HG02970 (cell line): Measurements from ENCODE around the gene TSPAN18.

Source experiments
- ATAC-seq: cut with Tn5 transposase; IDR thresholded peaks from one replicate; pipeline ENCODE4 v1.9.1; 2021; ENCODE audit warnings: mild to moderate bottlenecking, moderate library complexity, moderate number of reproducible peaks; ENCODE audit not compliant: unreplicated experiment, low FRiP score

Gene TSPAN18

DNA sequence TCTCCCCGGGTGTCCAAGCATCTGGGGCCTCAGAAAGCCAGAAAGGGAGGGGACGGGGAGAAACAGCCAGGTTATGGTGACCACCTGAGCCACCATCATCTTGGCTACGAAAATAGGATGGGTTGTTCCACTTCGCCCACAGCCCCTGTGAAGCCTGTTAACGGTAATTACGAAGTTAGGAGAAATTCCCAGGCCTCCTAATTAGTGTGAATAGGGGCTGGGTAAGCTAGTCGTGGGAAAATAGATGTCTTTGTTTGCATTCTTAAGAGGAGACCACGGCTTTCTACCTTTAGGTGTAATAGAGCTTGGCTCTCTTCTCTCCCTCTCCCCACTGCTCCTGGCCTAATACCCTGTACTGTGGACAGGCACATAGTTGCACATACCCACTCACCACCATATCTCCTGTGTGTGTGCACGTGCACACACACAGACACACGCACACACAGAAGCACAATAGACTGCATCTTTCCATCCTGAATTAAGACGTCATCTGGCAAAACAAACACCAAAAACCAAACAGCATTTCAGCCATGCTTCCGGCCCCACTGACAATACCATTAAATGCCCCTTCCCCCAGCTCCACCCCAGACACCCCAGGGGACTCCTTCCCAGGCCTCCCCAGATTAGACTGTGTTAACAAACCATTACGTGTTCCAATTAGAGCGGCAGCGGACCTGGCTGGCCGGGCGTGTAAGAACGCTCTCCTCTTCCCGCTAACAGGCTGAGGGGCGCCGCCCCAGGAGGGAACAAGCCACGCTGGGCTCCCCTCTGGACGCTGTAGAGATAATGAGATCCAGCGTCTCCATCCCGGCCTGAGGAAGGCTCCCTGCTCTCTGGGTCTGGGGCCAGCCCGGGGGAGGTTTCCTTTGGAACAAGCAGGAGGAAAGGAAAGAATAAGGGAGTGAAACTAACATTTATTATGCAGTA is 151.1 kb downstream of the TSPAN18 start:
- no peak for ATAC-seq

DNA sequence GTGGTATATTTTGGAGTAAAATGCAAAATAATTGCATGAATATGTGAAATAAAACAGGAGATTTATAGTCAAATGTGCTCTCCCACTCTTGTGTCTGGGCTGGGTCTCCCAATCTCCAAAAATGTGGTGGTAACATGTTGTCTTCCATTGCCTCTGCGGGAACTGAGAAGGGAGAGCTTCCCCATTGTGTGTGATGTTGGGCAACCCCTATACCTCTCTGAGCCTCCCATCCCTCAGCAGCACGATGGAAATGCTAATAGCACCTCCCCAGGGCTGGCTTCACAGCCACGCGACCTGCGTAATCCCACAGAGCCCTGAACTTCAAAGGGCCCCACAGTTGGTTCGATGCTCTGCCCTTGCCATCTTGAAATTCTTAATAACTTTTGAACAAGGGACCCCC is 151.9 kb downstream of the TSPAN18 start:
- no peak for ATAC-seq

- ATAC-seq = no peak
Measured at GRCh38 chr11:44879432-44879831, 152.7 kb downstream of the TSPAN18 start.

DNA sequence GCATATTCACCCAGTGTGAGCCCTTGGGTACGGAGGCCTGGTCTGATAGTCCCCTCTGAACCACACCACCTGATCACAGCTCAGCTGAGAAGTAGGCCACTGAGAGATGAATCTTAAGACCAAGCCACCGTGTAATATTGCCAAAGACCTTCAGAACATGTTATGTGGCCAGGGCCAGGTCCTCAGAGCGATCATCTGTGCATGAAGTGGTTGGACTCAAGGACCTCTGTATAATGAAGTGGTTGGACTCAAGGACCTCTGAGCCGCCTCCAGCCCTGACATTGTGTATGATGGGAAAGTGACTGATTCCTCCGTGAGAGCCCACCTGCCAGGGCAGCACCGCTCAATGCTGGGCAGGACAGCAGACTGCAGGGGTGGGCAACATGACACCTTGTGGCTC is 153.7 kb downstream of the TSPAN18 start:
- no peak for ATAC-seq

DNA sequence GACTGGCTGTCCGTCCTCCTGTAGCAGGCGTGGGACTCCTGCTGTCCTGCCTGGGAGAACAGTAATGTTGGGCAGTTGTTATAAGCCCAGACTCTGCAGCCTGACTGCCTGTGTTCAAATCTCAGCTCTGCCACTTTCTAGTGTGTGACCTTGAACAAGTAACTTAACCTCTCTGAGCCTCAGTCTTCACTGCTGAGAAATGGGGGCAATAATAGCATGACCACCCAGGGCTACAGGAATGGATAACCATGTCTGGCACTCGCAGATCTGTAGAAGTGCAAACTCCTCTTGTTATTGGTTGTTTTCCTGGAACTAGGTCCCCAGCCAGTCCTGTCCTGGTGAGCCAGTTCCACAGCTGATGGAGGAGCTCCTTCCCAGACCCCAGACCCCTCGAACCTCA is 154.2 kb downstream of the TSPAN18 start:
- no peak for ATAC-seq

DNA sequence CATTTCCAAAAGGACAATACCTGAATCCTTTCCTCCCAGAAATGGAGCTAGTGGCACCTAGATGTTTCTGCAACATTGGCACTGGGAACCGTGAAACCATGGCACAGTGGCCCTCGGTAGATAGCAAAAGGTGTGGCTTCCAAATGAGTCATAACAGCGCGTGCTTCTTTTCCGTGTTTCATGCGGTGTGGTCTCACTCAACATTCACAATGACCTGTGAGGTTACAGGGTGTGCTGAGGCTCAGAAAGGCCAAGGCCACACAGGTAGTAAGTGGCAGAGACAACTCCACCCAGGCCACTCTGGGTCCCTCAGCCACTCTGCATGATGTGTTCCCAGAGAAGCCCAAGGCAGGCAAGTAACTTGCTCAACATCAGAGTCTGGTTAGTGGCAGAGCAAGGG is 156.5 kb downstream of the TSPAN18 start:
- no peak for ATAC-seq

- ATAC-seq = no peak
Measured at GRCh38 chr11:44884056-44884455, 157.3 kb downstream of the TSPAN18 start.

GRCh38 chr11:44885065-44885810 is 158.5 kb downstream of the TSPAN18 start:
- ATAC-seq = no peak

DNA sequence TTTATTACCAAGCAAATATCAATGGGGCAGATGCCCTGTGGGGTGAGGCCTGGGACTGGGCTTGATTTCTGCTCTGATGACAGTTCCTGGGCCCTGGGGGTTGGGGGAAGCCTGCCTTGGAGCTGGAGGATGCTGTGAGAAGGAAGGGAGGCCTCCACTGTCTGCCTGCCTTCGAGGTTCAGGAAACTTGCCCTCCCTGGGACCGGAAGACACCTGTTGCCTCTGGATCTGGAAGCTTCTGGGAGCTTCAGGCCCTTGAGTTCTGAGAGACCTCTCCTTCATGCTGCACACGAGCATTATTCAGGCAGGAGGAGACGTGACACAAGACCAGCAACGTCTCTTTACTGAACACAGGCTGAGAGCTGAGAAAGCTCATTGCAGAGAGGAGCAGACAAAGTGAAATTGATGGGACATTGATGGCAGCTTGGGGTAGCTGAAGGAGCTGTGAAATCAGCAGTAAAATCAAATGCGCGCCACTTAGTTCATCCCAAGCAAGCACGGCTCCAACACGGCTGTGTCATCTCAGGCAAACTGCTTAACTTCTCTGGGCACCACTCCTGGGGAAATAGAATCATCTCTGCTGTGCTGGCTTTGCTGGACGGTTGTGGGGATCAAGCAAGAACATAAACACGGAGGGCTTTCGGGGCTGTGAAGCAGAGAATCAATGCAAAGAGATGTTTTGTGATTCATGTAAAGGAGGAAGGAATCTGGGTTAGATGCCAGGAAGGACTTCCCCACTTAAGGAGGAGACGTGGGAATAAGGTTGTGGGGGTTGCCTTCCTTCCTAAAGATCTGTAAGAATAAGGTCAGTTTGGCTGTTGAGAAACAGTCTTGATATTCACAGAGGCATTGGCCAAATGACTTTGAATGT is 159.4 kb downstream of the TSPAN18 start:
- no peak for ATAC-seq

DNA sequence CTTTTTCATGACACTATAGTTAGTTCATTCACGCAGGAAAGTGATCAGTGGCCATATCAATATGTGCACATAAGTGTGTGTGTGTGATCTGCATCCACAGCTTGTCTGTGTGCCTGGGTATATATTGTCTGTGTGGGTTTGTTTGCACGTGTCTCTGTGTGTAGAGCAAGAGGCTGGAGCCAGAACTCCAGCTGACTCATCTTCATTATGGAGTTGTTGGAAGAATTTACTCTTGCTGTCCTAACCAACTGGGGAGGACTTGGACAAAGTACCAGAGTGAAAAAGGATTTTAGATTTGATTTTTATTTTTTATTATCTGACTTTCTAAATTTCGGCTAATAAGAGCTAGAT is 160.0 kb downstream of the TSPAN18 start:
- no peak for ATAC-seq

DNA sequence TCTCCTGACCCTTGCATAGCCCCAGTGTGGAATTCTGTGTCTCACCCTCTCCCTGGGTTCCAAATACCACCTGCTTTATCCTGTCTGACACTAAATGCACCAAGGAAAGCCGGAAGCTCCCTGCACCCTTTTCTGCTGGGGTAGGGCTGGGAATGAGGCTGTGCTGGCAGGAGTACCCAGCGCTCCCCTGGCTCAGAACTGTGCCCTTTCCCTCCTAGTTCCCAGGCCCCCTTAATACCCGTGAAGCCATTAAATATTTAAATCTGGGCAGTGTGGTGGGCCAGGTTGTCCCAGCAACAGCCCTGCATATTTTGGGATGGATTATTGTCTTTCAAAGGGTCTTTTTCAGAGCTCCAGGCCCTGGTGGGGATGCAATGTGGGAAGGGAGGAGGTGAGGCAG is 160.9 kb downstream of the TSPAN18 start:
- ATAC-seq = no peak

DNA sequence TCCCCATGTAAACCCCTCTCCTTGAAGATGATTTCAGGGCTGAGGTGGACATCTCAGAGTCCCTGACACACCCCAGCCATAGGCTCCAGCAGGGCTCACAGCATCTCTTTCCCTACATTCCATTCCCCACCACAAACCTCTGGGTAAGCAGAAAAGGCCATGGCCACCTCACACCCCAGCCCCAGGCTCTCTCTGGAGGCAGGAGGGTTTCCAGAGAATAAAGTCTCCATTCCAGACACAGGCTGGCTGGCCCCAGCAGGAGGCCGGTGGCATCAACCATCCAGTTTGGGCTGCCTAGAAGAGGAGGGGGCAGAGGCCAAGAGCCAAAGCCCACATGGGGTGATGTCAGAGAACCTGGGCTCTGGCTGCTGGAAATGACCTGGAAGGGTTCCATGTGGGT is 162.5 kb downstream of the TSPAN18 start:
- ATAC-seq = no peak

GRCh38 chr11:44892843-44893242 is 166.1 kb downstream of the TSPAN18 start:
- no peak for ATAC-seq

GRCh38 chr11:44893308-44893822 is 166.6 kb downstream of the TSPAN18 start:
- ATAC-seq = no peak

GRCh38 chr11:44893846-44894617 is 167.3 kb downstream of the TSPAN18 start:
- ATAC-seq = no peak

DNA sequence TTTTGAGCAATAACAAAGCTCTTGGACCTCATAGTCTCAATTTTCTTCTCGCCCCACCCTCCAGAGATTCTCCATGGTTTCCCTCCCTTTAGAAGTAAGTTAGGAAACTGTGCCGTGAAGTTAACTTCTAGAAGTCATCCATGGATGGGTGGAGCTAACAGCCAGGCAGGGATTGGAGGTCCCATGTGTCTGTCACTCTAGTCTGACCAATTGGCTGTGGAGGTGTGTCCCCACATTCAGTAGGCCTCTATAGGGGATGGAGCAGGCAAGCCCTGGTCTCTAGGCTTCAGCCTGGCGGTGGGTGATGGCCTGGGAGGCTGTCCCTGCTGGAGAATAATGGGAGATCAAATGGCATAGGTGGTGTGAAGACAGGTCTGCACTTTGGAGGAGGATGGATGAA is 173.2 kb downstream of the TSPAN18 start:
- no peak for ATAC-seq

- ATAC-seq = no peak
Measured at GRCh38 chr11:44901120-44901633, 174.4 kb downstream of the TSPAN18 start.

GRCh38 chr11:44901786-44902185 is 175.0 kb downstream of the TSPAN18 start:
- ATAC-seq = no peak

DNA sequence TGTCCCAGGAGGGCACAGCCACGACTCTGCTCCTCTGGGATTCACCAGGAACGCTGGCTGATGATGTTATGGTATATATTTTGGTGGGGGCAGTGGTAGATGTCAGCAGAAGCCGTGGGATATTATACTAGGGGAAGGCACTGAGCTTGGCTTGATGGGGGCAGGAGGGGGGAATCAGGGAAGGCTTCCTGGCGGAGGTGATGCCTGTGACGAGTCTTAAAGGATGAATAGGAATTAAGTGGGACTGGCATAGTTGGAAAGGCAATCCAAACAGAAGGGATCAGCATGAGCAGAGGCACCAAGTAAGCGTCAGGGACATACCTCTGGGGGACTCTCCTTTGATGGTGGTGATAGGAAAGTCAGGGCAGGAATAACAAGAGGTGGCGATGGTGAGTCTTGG is 176.3 kb downstream of the TSPAN18 start:
- no peak for ATAC-seq

GRCh38 chr11:44903518-44903917 is 176.8 kb downstream of the TSPAN18 start:
- no peak for ATAC-seq
